Measurements from ENCODE around the gene DENND4A.

DNA sequence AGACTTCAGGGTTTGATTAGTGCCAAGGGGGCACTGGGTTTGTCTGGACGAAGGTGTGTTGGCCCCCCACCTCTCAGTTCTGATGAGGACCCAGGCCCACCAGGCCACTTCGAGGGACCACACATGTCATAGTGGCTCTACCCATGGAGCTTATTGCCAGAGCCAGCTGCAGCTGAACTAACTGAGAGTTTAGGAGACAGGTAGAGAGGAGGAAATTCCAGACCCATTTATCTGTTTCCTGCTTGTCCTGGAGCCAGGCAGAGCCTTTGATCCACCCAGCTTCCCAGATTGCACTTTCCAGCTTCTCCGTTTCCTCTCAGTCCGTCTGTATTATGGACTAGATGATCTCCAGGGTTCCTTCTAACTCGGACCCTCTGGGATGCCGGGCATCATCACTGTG lies 149.5 kb downstream of the DENND4A start:
- TF ChIP-seq POLR2AphosphoS5 (IDR thresholded peaks at IDR 0.05; ENCODE audit: low read depth, low read length) (no peak; the same call in 1 of the 2 replicates), TAF1 (IDR thresholded peaks at IDR 0.05; ENCODE audit: borderline replicate concordance, low read depth, low read length) (no peak), POLR2A (IDR thresholded peaks at IDR 0.05; ENCODE audit: low read depth, low read length) (no peak)

Measured in GM12892 (cell line).